Endodermal cell (in vitro differentiated cells): ENCODE data around the gene HNRNPAB. TPM values are rescaled to one million over a fixed set of nuclear protein-coding genes. Genes with fewer than 3 reads are reported as not detected.

Source experiments
- DNase-seq: peaks from one replicate; pipeline ENCODE4 v3.0.0-alpha.2; 2017
- H3K27ac ChIP-seq: 2 replicates; pipeline ENCODE4 v1.5.1; 2013; ENCODE audit warnings: mild to moderate bottlenecking, low read depth, low read length, moderate library complexity
- H3K27me3 ChIP-seq: 2 replicates; pipeline ENCODE4 v1.6.1; 2013; ENCODE audit warnings: mild to moderate bottlenecking, low read length, moderate library complexity; ENCODE audit not compliant: insufficient read depth, control insufficient read depth, poor library complexity, severe bottlenecking
- H3K36me3 ChIP-seq: 2 replicates; pipeline ENCODE4 v1.7.0; 2013; ENCODE audit warnings: mild to moderate bottlenecking, low read length, moderate library complexity; ENCODE audit not compliant: control insufficient read depth, insufficient read depth
- H3K4me1 ChIP-seq: one replicate; pipeline ENCODE4 v1.7.0; 2013; ENCODE audit warnings: low read length; ENCODE audit not compliant: control insufficient read depth, insufficient read depth
- H3K4me3 ChIP-seq: 2 replicates; pipeline ENCODE4 v1.5.1; 2013; ENCODE audit warnings: mild to moderate bottlenecking, low read length, moderate library complexity
- H3K9ac ChIP-seq: 2 replicates; pipeline ENCODE4 v1.6.1; 2013; ENCODE audit warnings: mild to moderate bottlenecking, low read length, moderate library complexity; ENCODE audit not compliant: poor library complexity, severe bottlenecking; ENCODE audit errors: extremely low read depth
- H3K9me3 ChIP-seq: 2 replicates; pipeline ENCODE4 v1.6.1; 2013; ENCODE audit warnings: mild to moderate bottlenecking, low read length, moderate library complexity; ENCODE audit not compliant: control insufficient read depth
- H3K27ac Mint-ChIP-seq: 2 replicates; pipeline ENCODE4 v1.8.0; 2020; ENCODE audit warnings: mixed read lengths
- H3K27me3 Mint-ChIP-seq: 2 replicates; pipeline ENCODE4 v1.8.0; 2021; ENCODE audit warnings: mild to moderate bottlenecking, mixed read lengths; ENCODE audit not compliant: insufficient read depth
- H3K36me3 Mint-ChIP-seq: 2 replicates; pipeline ENCODE4 v1.8.0; 2020; ENCODE audit warnings: low read depth, mixed read lengths
- H3K4me1 Mint-ChIP-seq: 2 replicates; pipeline ENCODE4 v1.8.0; 2020; ENCODE audit warnings: mixed read lengths
- H3K4me3 Mint-ChIP-seq: 2 replicates; pipeline ENCODE4 v1.8.0; 2020; ENCODE audit warnings: mild to moderate bottlenecking, moderate library complexity, mixed read lengths
- H3K9me3 Mint-ChIP-seq: 2 replicates; pipeline ENCODE4 v1.8.0; 2020; ENCODE audit warnings: mild to moderate bottlenecking, mixed read lengths
- CTCF ChIP-seq: fragments of 200-600 bp; sonication (generic); conservative IDR thresholded peaks from 2 replicates; pipeline ENCODE4 v1.5.0; 2021; ENCODE audit warnings: antibody characterized with exemption, mild to moderate bottlenecking
- WGBS, 2 experiments: methylation state at CpG; one replicate each; pipeline versions ENCODE4 v1.1.5 to v1.1.7; 2013; ENCODE audit warnings: missing lambda C conversion rate in 2 of 2, mixed read lengths in 1 of 2; ENCODE audit not compliant: insufficient coverage in 1 of 2, insufficient read length in 1 of 2; 5-methylcytosine and 5-hydroxymethylcytosine counted together
- total RNA-seq, 2 donors: library from RNA; stranded (reverse); fragmentation: NEBNext Ultra II Directional in 1 of 2; extraction: Animal tissue kit (Norgen Biotek cat#: 25700) in 1 of 2; gene quantifications; 2 replicates in 1 of 2; 3 replicates in 1 of 2; pipeline ENCODE4 v1.2.1, GENCODE V29; 2021

The HNRNPAB gene
- total RNA-seq, 2 donors from 2014 or later = 343 to 353 TPM

- Mint-ChIP-seq H3K36me3 (peaks cover 56% of the 10 kb centered on the region), H3K4me3 (peak overlapping the region; percentile 91), H3K4me1 (peaks cover 16% of the 10 kb centered on the region), H3K9me3 (no peaks in the 10 kb centered on the region), H3K27ac (peak overlapping the region; percentile 50), H3K27me3 (no peaks in the 10 kb centered on the region)
- Histone ChIP-seq H3K4me1 (no peaks in the 10 kb centered on the region), H3K9ac (peak overlapping the region; percentile 96), H3K27ac (no peak overlapping the region), H3K9me3 (no peaks in the 10 kb centered on the region), H3K36me3 (peaks cover 54% of the 10 kb centered on the region), H3K27me3 (no peaks in the 10 kb centered on the region), H3K4me3 (peak overlapping the region; percentile 98)
- DNase-seq = no peak
- no peak for TF ChIP-seq CTCF
- WGBS, 2 experiments = 4 to 5% methylated on average over 5 of the region's 5 CpGs
Observed at GRCh38 chr5:178205749-178206047, 1.4 kb downstream of the HNRNPAB start.

GRCh38 chr5:178206166-178207101 lies 2.1 kb downstream of the HNRNPAB start:
- H3K4me3 Mint-ChIP-seq = peak overlapping the region; percentile 91
- H3K36me3 ChIP-seq = peaks cover 62% of the 10 kb centered on the region
- no peak overlapping the region for H3K27ac ChIP-seq
- peak overlapping the region; percentile 98 for H3K4me3 ChIP-seq
- H3K4me1 Mint-ChIP-seq = peaks cover 16% of the 10 kb centered on the region
- no peaks in the 10 kb centered on the region for H3K27me3 Mint-ChIP-seq
- peak; percentile 56 for DNase-seq
- H3K36me3 Mint-ChIP-seq = peaks cover 63% of the 10 kb centered on the region
- peak overlapping the region; percentile 96 for H3K9ac ChIP-seq
- H3K27me3 ChIP-seq = no peaks in the 10 kb centered on the region
- H3K4me1 ChIP-seq = no peaks in the 10 kb centered on the region
- peak overlapping the region; percentile 50 for H3K27ac Mint-ChIP-seq
- WGBS, 2 experiments = 64 to 65% methylated on average over 7 to 12 of the region's 12 CpGs
- TF ChIP-seq CTCF = no peak
- H3K9me3 Mint-ChIP-seq = no peaks in the 10 kb centered on the region
- H3K9me3 ChIP-seq = no peaks in the 10 kb centered on the region

- WGBS, 2 experiments = 93 to 94% methylated on average over 3 to 5 of the region's 5 CpGs
- H3K27me3 Mint-ChIP-seq = no peaks in the 10 kb centered on the region
- H3K9me3 ChIP-seq = no peaks in the 10 kb centered on the region
- TF ChIP-seq CTCF = no peak
- peaks cover 71% of the 10 kb centered on the region for H3K36me3 ChIP-seq
- H3K36me3 Mint-ChIP-seq = peaks cover 71% of the 10 kb centered on the region
- H3K9me3 Mint-ChIP-seq = no peaks in the 10 kb centered on the region
- DNase-seq = peak; percentile 56
- H3K9ac ChIP-seq = no peak overlapping the region
- peak overlapping the region; percentile 76 for H3K27ac Mint-ChIP-seq
- H3K4me3 Mint-ChIP-seq = peak overlapping the region; percentile 91
- H3K4me3 ChIP-seq = peak overlapping the region; percentile 98
- no peaks in the 10 kb centered on the region for H3K4me1 ChIP-seq
- no peak overlapping the region for H3K27ac ChIP-seq
- peaks cover 16% of the 10 kb centered on the region for H3K4me1 Mint-ChIP-seq
- no peaks in the 10 kb centered on the region for H3K27me3 ChIP-seq
Observed at GRCh38 chr5:178207183-178207916, 3.0 kb downstream of the HNRNPAB start.
